ENCODE results near the gene OR10A6. TPM values are rescaled to one million over a fixed set of nuclear protein-coding genes. Genes with fewer than 3 reads are reported as not detected.

OR10A6 gene
- not detected for total RNA-seq
- long read RNA-seq, donor 1: 0 reads
- long read RNA-seq, donor 2: 0 reads

GRCh38 chr11:7931168-7931567 is at the start of gene OR10A6:
OR10A6 (minus strand) TSS chr11:7931268; CDS start chr11:7928662, 2,606 bp downstream.
- DNase-seq (ENCODE audit: low spot score): no peak
- intact Hi-C loops (cut with DNase I): no loop called here

- DNase-seq (ENCODE audit: low spot score): no peak
- intact Hi-C loops (cut with DNase I): no loop called here
These were observed 46.3 kb upstream of the OR10A6 start for GRCh38 chr11:7977232-7977917.

GRCh38 chr11:7974668-7975067 is 43.6 kb upstream of the OR10A6 start:
- DNase-seq (ENCODE audit: low spot score): no peak
- intact Hi-C loops (cut with DNase I): no loop called here

GRCh38 chr11:7973011-7973410 is 41.9 kb upstream of the OR10A6 start:
- intact Hi-C loops (cut with DNase I): no loop called here
- no peak for DNase-seq (ENCODE audit: low spot score)

GRCh38 chr11:7971846-7972245 is 40.8 kb upstream of the OR10A6 start:
- intact Hi-C loops (cut with DNase I): no loop called here
- DNase-seq (ENCODE audit: low spot score): no peak

GRCh38 chr11:7969756-7970646 is 38.9 kb upstream of the OR10A6 start:
- no peak for DNase-seq (ENCODE audit: low spot score)
- intact Hi-C loops (cut with DNase I): no loop called here

GRCh38 chr11:7968686-7969085 is 37.6 kb upstream of the OR10A6 start:
- no peak for DNase-seq (ENCODE audit: low spot score)
- intact Hi-C loops (cut with DNase I): no loop called here

- intact Hi-C loops (cut with DNase I): no loop called here
These were observed 36.8 kb upstream of the OR10A6 start for GRCh38 chr11:7967826-7968225.

GRCh38 chr11:7967097-7967496 is 36.0 kb upstream of the OR10A6 start:
- intact Hi-C loops (cut with DNase I): no loop called here
- DNase-seq (ENCODE audit: low spot score): no peak

More at GRCh38 chr11:7967826-7968225, 36.8 kb upstream of the OR10A6 start:
- DNase-seq (ENCODE audit: low spot score): no peak

GRCh38 chr11:7965386-7965785 is 34.3 kb upstream of the OR10A6 start, which contains the start of gene NLRP10:
NLRP10 (minus strand) TSS chr11:7965447; CDS start chr11:7963495, 1,952 bp downstream.
- no peak for DNase-seq (ENCODE audit: low spot score)
- intact Hi-C loops (cut with DNase I): no loop called here

GRCh38 chr11:7964873-7965272 is 33.8 kb upstream of the OR10A6 start:
- intact Hi-C loops (cut with DNase I): no loop called here
- DNase-seq (ENCODE audit: low spot score): no peak

GRCh38 chr11:7964261-7964660 is 33.2 kb upstream of the OR10A6 start:
- intact Hi-C loops (cut with DNase I): no loop called here
- DNase-seq (ENCODE audit: low spot score): no peak

GRCh38 chr11:7955191-7955590 is 24.1 kb upstream of the OR10A6 start:
- intact Hi-C loops (cut with DNase I): no loop called here
- no peak for DNase-seq (ENCODE audit: low spot score)

GRCh38 chr11:7949934-7950333 is 18.9 kb upstream of the OR10A6 start:
- DNase-seq (ENCODE audit: low spot score): no peak
- intact Hi-C loops (cut with DNase I): no loop called here

GRCh38 chr11:7944123-7944522 is 13.1 kb upstream of the OR10A6 start:
- DNase-seq (ENCODE audit: low spot score): no peak
- intact Hi-C loops (cut with DNase I): no loop called here

- intact Hi-C loops (cut with DNase I): no loop called here
- DNase-seq (ENCODE audit: low spot score): no peak
These were observed 10.5 kb upstream of the OR10A6 start, which contains the start of gene OR10A3 for GRCh38 chr11:7941608-7942007. OR10A3 (minus strand) TSS chr11:7941708; CDS start chr11:7939520, 2,188 bp downstream.

GRCh38 chr11:7941146-7941545 is 10.1 kb upstream of the OR10A6 start:
- intact Hi-C loops (cut with DNase I): no loop called here
- no peak for DNase-seq (ENCODE audit: low spot score)

GRCh38 chr11:7936615-7937014 is 5.5 kb upstream of the OR10A6 start:
- no peak for DNase-seq (ENCODE audit: low spot score)
- intact Hi-C loops (cut with DNase I): no loop called here

GRCh38 chr11:7927635-7928034 is 3.4 kb downstream of the OR10A6 start:
- intact Hi-C loops (cut with DNase I): no loop called here
- DNase-seq (ENCODE audit: low spot score): no peak

GRCh38 chr11:7924536-7924935 is 6.5 kb downstream of the OR10A6 start:
- intact Hi-C loops (cut with DNase I): no loop called here
- DNase-seq (ENCODE audit: low spot score): no peak
